ENCODE measurements around the gene FBXO47. TPM values are rescaled to one million over a fixed set of nuclear protein-coding genes. Genes with fewer than 3 reads are reported as not detected.
"Not testable (repeated sequence)": the region's sequence is repeated elsewhere in the genome, so short reads cannot be mapped to it uniquely, and the experiment has no call there.

FBXO47 gene
- total RNA-seq, 1 donor from 2014 or later = not detected

DNA sequence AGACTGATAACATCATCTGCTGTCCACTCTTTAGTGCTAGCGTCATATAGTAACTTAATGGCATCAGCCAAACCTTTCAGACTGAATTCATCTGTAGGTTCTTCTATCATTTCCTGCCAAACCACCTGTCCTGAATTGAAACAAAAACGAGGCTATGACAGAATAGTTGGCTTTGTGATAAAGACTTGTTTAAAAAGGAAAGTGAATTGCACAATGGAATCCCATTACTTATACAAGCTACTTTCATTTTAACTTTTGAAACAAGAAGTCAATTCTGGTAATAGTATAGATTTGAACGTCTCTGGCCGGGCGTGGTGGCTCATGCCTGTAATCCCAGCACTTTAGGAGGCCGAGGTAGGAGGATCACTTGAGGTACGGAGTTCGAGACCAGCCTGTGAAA is 23.6 kb downstream of the FBXO47 start:
- H3K27me3 Mint-ChIP-seq (ENCODE audit: unreplicated experiment) = no peaks in the 10 kb centered on the region
- no peak overlapping the region for H3K27ac Mint-ChIP-seq (ENCODE audit: unreplicated experiment)
- no peak for DNase-seq
- H3K9me3 Mint-ChIP-seq (ENCODE audit: unreplicated experiment) = no peaks in the 10 kb centered on the region
- H3K4me1 Mint-ChIP-seq (ENCODE audit: low read depth, unreplicated experiment) = no peaks in the 10 kb centered on the region
- H3K4me3 Mint-ChIP-seq (ENCODE audit: unreplicated experiment) = no peak overlapping the region
- no peaks in the 10 kb centered on the region for H3K36me3 Mint-ChIP-seq (ENCODE audit: unreplicated experiment)
- TF ChIP-seq, protein P1, sequence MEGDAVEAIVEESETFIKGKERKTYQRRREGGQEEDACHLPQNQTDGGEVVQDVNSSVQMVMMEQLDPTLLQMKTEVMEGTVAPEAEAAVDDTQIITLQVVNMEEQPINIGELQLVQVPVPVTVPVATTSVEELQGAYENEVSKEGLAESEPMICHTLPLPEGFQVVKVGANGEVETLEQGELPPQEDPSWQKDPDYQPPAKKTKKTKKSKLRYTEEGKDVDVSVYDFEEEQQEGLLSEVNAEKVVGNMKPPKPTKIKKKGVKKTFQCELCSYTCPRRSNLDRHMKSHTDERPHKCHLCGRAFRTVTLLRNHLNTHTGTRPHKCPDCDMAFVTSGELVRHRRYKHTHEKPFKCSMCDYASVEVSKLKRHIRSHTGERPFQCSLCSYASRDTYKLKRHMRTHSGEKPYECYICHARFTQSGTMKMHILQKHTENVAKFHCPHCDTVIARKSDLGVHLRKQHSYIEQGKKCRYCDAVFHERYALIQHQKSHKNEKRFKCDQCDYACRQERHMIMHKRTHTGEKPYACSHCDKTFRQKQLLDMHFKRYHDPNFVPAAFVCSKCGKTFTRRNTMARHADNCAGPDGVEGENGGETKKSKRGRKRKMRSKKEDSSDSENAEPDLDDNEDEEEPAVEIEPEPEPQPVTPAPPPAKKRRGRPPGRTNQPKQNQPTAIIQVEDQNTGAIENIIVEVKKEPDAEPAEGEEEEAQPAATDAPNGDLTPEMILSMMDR (IDR thresholded peaks at IDR 0.05; ENCODE audit: partially characterized antibody, unreplicated experiment) = no peak

GRCh38 chr17:38942696-38943334 is 24.4 kb downstream of the FBXO47 start:
- Mint-ChIP-seq H3K36me3 (ENCODE audit: unreplicated experiment) (no peaks in the 10 kb centered on the region), H3K4me1 (ENCODE audit: low read depth, unreplicated experiment) (no peaks in the 10 kb centered on the region), H3K9me3 (ENCODE audit: unreplicated experiment) (no peaks in the 10 kb centered on the region), H3K4me3 (ENCODE audit: unreplicated experiment) (no peak overlapping the region), H3K27ac (ENCODE audit: unreplicated experiment) (no peak overlapping the region), H3K27me3 (ENCODE audit: unreplicated experiment) (no peaks in the 10 kb centered on the region)
- TF ChIP-seq, protein P1 (IDR thresholded peaks at IDR 0.05; ENCODE audit: partially characterized antibody, unreplicated experiment) = no peak
- DNase-seq = no peak

GRCh38 chr17:38940404-38940803 is 26.8 kb downstream of the FBXO47 start:
- Mint-ChIP-seq H3K9me3 (ENCODE audit: unreplicated experiment) (no peaks in the 10 kb centered on the region), H3K27me3 (ENCODE audit: unreplicated experiment) (peaks cover 2% of the 10 kb centered on the region), H3K36me3 (ENCODE audit: unreplicated experiment) (no peaks in the 10 kb centered on the region), H3K27ac (ENCODE audit: unreplicated experiment) (no peak overlapping the region), H3K4me3 (ENCODE audit: unreplicated experiment) (no peak overlapping the region), H3K4me1 (ENCODE audit: low read depth, unreplicated experiment) (no peaks in the 10 kb centered on the region)
- no peak for DNase-seq
- TF ChIP-seq, protein P1 (IDR thresholded peaks at IDR 0.05; ENCODE audit: partially characterized antibody, unreplicated experiment) = no peak

- peaks cover 2% of the 10 kb centered on the region for H3K27me3 Mint-ChIP-seq (ENCODE audit: unreplicated experiment)
- H3K36me3 Mint-ChIP-seq (ENCODE audit: unreplicated experiment) = no peaks in the 10 kb centered on the region
- TF ChIP-seq, protein P1 (IDR thresholded peaks at IDR 0.05; ENCODE audit: partially characterized antibody, unreplicated experiment) = no peak
- no peaks in the 10 kb centered on the region for H3K9me3 Mint-ChIP-seq (ENCODE audit: unreplicated experiment)
- H3K27ac Mint-ChIP-seq (ENCODE audit: unreplicated experiment) = no peak overlapping the region
- DNase-seq = no peak
- H3K4me1 Mint-ChIP-seq (ENCODE audit: low read depth, unreplicated experiment) = no peaks in the 10 kb centered on the region
- H3K4me3 Mint-ChIP-seq (ENCODE audit: unreplicated experiment) = no peak overlapping the region
Measured at GRCh38 chr17:38939987-38940386, 27.2 kb downstream of the FBXO47 start.

GRCh38 chr17:38933962-38934361 is 33.2 kb downstream of the FBXO47 start:
- H3K4me3 Mint-ChIP-seq (ENCODE audit: unreplicated experiment); H3K27me3 Mint-ChIP-seq (ENCODE audit: unreplicated experiment); H3K36me3 Mint-ChIP-seq (ENCODE audit: unreplicated experiment); H3K4me1 Mint-ChIP-seq (ENCODE audit: low read depth, unreplicated experiment); H3K27ac Mint-ChIP-seq (ENCODE audit: unreplicated experiment); DNase-seq; H3K9me3 Mint-ChIP-seq (ENCODE audit: unreplicated experiment): not testable (repeated sequence)

GRCh38 chr17:38930782-38931181 is 36.4 kb downstream of the FBXO47 start:
- not testable (repeated sequence) for H3K9me3 Mint-ChIP-seq (ENCODE audit: unreplicated experiment); H3K4me1 Mint-ChIP-seq (ENCODE audit: low read depth, unreplicated experiment); H3K27me3 Mint-ChIP-seq (ENCODE audit: unreplicated experiment); H3K27ac Mint-ChIP-seq (ENCODE audit: unreplicated experiment); H3K36me3 Mint-ChIP-seq (ENCODE audit: unreplicated experiment); H3K4me3 Mint-ChIP-seq (ENCODE audit: unreplicated experiment); DNase-seq
